ENCODE data around the gene PTPRCAP. TPM values are rescaled to one million over a fixed set of nuclear protein-coding genes. Genes with fewer than 3 reads are reported as not detected.

The PTPRCAP gene
- total RNA-seq, 1 experiment from 2014 or later: 0.27 TPM

- BruUV-seq (replicated peaks): no TSS peak
- H3K27me3 ChIP-seq (replicated peaks; ENCODE audit: control insufficient read depth, insufficient read depth, low read length): no peaks in the 10 kb centered on the region
- ChIA-PET POLR2A (interaction anchor here (0.5 kb wide), 1 partner anchor 780 kb away, joined by 3 read pairs; the partner anchor contains the start of gene RBM14), CTCF (interaction anchor here (0.7 to 0.9 kb wide), 4 partner anchors 13 to 231 kb away, joined by 3 to 4 read pairs (median 3); no protein-coding TSS in a partner anchor)
- H3K9me3 ChIP-seq: no peaks in the 10 kb centered on the region
- intact Hi-C loops (cut with micrococcal nuclease; ENCODE audit: unreplicated experiment): no loop called here
- Mint-ChIP-seq H3K27ac (ENCODE audit: unreplicated experiment) (peak overlapping the region; percentile 60), H3K27me3 (ENCODE audit: insufficient read depth, unreplicated experiment) (no peaks in the 10 kb centered on the region), H3K36me3 (ENCODE audit: insufficient read depth, unreplicated experiment) (peaks cover 89% of the 10 kb centered on the region), H3K4me3 (ENCODE audit: unreplicated experiment) (no peak overlapping the region), H3K9me3 (ENCODE audit: unreplicated experiment) (no peaks in the 10 kb centered on the region), H3K4me1 (ENCODE audit: low read depth, unreplicated experiment) (peaks cover 11% of the 10 kb centered on the region)
- H3K4me1 ChIP-seq: peaks cover 15% of the 10 kb centered on the region
- H3K36me3 ChIP-seq (ENCODE audit: control insufficient read depth, insufficient read depth, low read length): peaks cover 21% of the 10 kb centered on the region
- no peak for TF ChIP-seq CTCF (IDR thresholded peaks at IDR 0.05; ENCODE audit: insufficient read depth in 1 of 2, low read depth in 1 of 2, low read length in 1 of 2, severe bottlenecking in 1 of 2, unreplicated experiment in 1 of 2)
- H3K4me3 ChIP-seq (ENCODE audit: low read depth, low read length): no peak overlapping the region
- no peak for DNase-seq
Observed at GRCh38 chr11:67396259-67396581, 41.3 kb downstream of the PTPRCAP start.

- BruUV-seq (replicated peaks): no TSS peak
- no peak for TF ChIP-seq CTCF (IDR thresholded peaks at IDR 0.05; ENCODE audit: insufficient read depth in 1 of 2, low read depth in 1 of 2, low read length in 1 of 2, severe bottlenecking in 1 of 2, unreplicated experiment in 1 of 2)
- Histone ChIP-seq H3K9me3 (no peaks in the 10 kb centered on the region), H3K4me1 (peaks cover 12% of the 10 kb centered on the region), H3K27me3 (replicated peaks; ENCODE audit: control insufficient read depth, insufficient read depth, low read length) (no peaks in the 10 kb centered on the region), H3K36me3 (ENCODE audit: control insufficient read depth, insufficient read depth, low read length) (peaks cover 21% of the 10 kb centered on the region), H3K4me3 (ENCODE audit: low read depth, low read length) (no peak overlapping the region)
- intact Hi-C loops (cut with micrococcal nuclease; ENCODE audit: unreplicated experiment): no loop called here
- Mint-ChIP-seq H3K27ac (ENCODE audit: unreplicated experiment) (peak overlapping the region; percentile 60), H3K4me1 (ENCODE audit: low read depth, unreplicated experiment) (peaks cover 15% of the 10 kb centered on the region), H3K36me3 (ENCODE audit: insufficient read depth, unreplicated experiment) (peaks cover 91% of the 10 kb centered on the region), H3K4me3 (ENCODE audit: unreplicated experiment) (no peak overlapping the region), H3K27me3 (ENCODE audit: insufficient read depth, unreplicated experiment) (no peaks in the 10 kb centered on the region), H3K9me3 (ENCODE audit: unreplicated experiment) (no peaks in the 10 kb centered on the region)
- DNase-seq: no peak
- POLR2A ChIA-PET: no interaction called here
- CTCF ChIA-PET: interaction anchor here (0.8 kb wide), 2 partner anchors 50 to 231 kb away, joined by 3 read pairs; no protein-coding TSS in a partner anchor
Observed at GRCh38 chr11:67395555-67396258, 41.8 kb downstream of the PTPRCAP start.

- H3K27ac Mint-ChIP-seq (ENCODE audit: unreplicated experiment): no peak overlapping the region
- peak overlapping the region; percentile 5 for H3K4me3 Mint-ChIP-seq (ENCODE audit: unreplicated experiment)
- POLR2A ChIA-PET: no interaction called here
Observed at GRCh38 chr11:67393990-67394389, 43.5 kb downstream of the PTPRCAP start.

More at GRCh38 chr11:67393990-67394389, 43.5 kb downstream of the PTPRCAP start:
- no peaks in the 10 kb centered on the region for H3K27me3 Mint-ChIP-seq (ENCODE audit: insufficient read depth, unreplicated experiment)
- peaks cover 88% of the 10 kb centered on the region for H3K36me3 Mint-ChIP-seq (ENCODE audit: insufficient read depth, unreplicated experiment)
- no peaks in the 10 kb centered on the region for H3K9me3 Mint-ChIP-seq (ENCODE audit: unreplicated experiment)
- H3K4me1 Mint-ChIP-seq (ENCODE audit: low read depth, unreplicated experiment): peaks cover 24% of the 10 kb centered on the region
- no peak for DNase-seq
- Histone ChIP-seq H3K27me3 (replicated peaks; ENCODE audit: control insufficient read depth, insufficient read depth, low read length) (no peaks in the 10 kb centered on the region), H3K4me1 (peaks cover 5% of the 10 kb centered on the region; the same call in 1 of the 2 replicates), H3K4me3 (ENCODE audit: low read depth, low read length) (no peak overlapping the region), H3K9me3 (no peaks in the 10 kb centered on the region), H3K36me3 (ENCODE audit: control insufficient read depth, insufficient read depth, low read length) (peaks cover 14% of the 10 kb centered on the region)
- intact Hi-C loops (cut with micrococcal nuclease; ENCODE audit: unreplicated experiment): no loop called here
- BruUV-seq (replicated peaks): no TSS peak
- TF ChIP-seq CTCF (IDR thresholded peaks at IDR 0.05; ENCODE audit: insufficient read depth in 1 of 2, low read depth in 1 of 2, low read length in 1 of 2, severe bottlenecking in 1 of 2, unreplicated experiment in 1 of 2): no peak
- CTCF ChIA-PET: interaction anchor here (0.9 kb wide), 1 partner anchor 13 kb away, joined by 3 read pairs; no protein-coding TSS in a partner anchor
